HG03135 (cell line): ENCODE measurements around the gene NCKAP1.
"Not testable (repeated sequence)": the region's sequence is repeated elsewhere in the genome, so short reads cannot be mapped to it uniquely, and the experiment has no call there.

Experiments used
- ATAC-seq: cut with Tn5 transposase; IDR thresholded peaks from one replicate; pipeline ENCODE4 v1.9.1; 2021; ENCODE audit warnings: mild to moderate bottlenecking, moderate library complexity; ENCODE audit not compliant: unreplicated experiment

NCKAP1 gene

DNA sequence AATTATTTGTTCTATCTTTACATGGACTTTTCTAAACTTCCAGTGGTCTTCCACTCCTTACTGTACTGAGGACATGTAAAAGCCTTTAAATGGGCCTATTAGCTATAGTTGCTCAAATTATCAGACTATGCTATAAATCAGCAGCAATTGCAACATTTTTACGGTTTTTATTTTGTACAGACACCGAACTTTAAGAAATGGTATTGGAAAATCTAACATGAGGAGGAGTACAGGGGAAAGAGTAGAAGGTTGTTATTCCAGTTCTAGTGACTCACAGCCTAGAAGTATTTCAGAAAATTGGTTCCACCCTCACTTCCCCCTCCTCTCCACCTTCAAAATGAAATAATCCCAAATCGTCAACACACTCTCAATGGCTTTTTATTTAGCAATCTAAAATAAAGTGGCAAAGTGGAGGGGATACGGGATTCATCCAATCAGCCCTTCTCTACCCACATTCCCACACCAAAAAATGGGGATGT lies 1.1 kb downstream of the NCKAP1 start:
- no peak for ATAC-seq

DNA sequence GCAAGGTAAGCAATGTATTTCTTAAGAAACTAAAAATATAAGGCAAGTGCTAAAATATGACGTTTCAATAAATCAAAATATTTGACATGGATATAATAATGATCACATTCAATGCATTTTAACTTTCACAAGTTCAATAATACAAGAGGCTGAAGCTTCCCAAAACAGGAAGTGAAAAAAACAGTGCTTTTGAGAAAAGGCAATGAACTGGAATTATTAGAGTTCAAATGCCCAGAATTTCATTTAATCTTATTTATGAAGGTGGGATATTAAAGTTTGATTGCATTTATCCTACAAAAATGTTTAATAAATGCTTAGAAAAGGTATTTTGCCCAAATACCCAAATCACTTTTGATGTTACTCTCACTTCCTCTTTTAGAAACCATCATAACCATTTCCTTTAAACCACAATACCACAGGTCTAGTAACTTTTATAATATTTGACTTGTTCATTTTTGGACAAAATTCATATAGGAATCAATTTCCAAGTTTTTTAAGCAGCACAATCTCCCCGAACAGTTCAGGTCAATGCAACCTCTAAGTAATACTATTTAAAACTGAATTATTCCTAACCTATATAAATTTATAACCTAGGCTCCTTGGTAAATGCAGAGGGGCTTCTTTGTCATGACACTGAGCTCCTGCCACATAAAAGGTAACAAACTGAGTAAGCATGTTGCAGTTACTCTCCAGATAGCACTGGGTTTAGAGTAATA lies 2.1 kb downstream of the NCKAP1 start:
- ATAC-seq, result peak; percentile 45

DNA sequence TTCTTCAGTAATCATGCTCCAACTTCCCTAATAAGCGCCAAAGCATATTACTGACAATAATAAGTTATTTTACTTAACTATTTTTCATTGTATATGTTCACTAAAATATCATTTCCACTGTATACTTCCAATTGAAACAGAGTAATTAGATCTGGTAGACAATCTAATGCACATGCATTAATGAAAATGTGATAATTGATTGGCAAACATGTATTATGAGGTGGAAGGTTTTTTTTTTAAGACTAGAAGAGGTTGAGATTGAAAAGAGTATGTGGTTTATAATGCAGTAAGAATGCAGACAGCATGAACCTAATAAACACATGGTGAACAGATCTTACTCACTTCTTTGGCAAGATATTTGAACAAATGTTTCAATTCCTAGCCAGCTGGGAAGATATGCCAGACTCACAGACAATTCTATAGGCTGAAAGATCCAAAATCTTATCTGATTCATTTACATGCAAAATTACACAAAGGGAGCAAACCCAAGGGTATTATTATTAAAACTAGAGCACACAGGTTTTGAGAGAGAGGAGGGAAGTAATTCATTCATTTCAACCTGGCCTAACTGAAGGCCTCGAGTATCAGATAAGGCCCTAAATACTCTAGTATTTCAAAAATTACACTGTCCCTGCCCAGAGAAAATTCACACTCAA lies 2.8 kb downstream of the NCKAP1 start:
- ATAC-seq, result no peak

DNA sequence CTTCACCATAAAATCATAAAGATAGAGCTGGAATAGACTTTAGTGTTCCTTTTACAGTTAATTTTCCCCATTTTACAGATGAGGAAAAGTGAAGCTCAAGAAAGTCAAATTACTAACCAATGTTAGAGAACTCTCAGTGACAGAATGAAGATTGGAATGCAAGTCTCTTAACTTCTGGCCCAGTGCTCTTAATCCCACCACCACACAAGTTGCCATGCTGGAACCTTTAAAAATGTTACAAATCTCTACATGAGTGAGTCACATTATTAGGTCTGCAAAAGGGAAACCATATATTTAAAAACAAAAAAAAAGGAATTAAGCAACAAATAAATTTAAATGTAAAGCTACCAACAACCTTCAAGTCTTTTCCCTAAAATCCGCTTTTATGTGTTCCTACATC lies 3.5 kb downstream of the NCKAP1 start:
- no peak for ATAC-seq

DNA sequence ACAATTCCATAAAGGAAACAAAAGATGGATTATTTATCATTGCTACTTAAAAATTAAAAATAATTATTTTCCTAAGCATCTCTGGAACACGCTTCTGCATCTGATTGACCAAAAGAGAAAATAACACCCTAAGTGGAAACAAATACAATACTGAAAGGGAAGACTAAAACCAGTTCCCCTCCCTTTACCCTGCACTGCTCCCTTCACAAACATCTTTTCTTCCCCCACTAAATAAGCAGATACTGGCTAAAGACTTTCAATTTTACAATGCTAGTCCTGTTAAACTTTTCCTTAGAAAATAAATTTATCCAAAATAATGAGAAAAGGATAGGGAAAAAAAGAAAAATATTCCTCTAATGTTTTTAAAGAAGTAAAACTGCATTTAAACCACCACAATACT lies 4.3 kb downstream of the NCKAP1 start:
- ATAC-seq, result no peak

DNA sequence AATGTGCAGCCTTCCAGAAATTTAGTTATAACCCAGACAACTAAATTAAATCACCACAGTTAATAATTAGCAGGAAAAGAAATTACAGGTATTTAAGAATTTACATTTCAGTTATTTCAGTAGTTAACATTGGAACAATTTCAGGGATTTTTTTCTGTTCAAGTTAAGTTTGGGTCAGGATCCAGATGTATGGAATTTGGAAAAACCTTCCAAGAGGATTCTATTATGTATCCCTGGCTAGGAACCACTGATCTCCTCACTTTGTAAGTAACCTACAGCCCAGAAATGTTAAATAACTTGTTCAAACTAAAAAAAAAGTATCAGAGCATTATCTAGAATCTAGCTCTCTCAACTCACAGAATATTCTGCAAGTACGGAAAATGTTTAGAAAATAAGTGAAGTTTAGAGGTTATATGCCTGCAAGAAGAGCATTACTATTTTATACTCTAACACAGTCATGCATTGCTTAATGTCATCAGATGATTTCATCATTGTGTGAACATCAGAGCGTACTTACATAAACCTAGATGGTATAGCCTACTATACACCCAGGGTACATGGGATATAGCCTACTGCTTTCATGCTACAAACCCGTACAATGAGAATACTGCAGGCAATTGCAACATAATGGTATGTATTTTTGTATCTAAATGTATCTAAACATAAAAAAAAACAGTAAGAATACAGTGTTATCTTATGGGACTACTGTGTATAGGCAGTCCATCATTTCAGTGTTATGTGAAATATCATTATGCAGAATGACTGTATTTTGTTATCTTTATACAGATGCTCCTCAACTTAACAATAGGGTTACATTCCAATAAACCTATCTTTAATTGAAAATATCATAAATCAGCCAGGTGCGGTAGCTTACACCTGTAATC lies 6.1 kb downstream of the NCKAP1 start:
- no peak for ATAC-seq

DNA sequence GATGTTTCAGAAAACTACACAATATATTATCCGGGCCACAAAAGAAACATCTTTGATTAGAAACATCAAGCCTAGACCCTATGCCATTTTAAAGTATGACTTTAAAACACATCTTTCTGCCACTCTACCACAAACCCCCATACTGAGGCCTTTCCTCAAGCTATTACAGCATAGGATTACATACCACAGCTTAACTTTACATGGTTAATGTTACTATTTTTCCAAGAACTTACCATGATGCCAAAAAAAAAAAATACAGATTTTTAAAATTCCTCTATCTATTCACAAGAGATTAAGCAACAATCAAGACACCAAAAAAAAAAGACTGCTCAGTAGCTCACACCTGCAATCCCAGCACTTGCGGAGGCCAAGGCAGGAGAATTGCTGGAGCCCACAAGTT lies 9.0 kb downstream of the NCKAP1 start:
- no peak for ATAC-seq

DNA sequence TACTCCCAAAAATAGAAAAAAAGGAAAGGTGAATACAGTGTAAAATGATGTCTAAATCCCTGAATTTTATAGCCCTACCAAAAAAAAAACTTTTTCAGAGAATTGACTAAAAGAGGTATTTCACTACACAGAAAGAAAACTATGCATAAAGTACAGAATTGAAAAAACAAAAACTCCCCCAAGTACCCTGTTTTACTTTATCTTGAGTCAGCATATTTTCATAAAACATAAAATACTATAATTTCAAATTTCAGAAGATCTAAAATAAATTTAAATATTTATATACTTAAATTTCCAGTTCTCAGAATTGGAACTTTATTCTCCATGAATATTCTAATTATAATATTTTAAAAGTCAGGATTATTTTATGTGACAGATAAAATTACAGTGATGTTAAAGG lies 10.1 kb downstream of the NCKAP1 start:
- ATAC-seq, result no peak

DNA sequence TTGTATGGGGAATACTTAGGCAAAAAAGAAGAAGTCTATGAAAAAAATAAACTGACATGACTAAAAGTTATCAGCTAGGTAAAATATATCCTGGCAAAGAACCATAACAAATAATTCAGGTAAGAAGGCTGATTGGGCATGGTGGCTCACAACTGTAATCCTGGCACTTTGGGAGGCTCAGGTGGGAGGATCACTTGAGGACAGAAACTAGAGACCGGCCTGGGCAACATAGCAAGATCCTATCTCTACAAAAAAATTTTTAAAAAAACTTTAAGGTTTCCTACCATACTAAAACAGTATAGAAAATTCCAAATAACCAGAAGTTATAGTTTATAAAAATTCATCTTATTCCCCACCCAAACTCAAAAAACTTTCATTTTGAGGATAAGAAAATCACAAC lies 10.8 kb downstream of the NCKAP1 start:
- no peak for ATAC-seq

DNA sequence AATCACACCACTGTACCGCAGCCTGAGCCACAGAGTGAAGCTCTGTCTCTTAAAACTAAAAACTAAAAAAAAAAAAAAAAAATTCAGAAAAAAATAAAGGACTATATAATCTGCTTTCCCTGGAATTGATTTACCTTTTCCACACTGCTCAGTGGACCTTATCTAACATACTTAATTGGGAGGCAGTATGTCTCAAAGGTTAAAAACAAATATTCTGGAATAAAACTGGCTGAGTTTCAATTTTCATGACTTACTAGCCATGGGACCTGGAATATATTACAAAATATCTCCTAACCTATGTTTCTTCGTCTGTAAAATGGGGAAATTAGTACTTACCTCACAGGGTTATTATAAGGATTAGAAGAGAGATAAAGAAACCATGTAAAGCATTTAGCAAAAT lies 11.8 kb downstream of the NCKAP1 start:
- ATAC-seq, result no peak

DNA sequence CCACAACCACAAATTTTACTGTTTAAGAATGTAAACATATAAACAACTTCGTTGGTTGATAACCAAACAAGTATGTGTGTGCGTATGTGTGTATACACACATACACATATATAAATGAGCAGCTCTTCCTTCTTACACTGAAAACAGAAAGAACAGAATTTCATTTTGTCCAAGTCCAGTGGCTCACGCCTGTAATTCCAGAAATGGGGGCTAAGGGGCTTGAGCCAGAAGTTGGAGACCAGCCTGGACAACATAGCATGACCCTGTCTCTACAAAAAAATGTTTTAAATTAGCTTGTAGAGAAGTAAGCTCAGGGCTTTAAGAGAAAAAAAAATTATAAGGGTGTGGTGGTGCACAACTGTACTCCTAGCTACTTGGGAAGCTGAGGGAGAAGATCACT lies 12.3 kb downstream of the NCKAP1 start:
- no peak for ATAC-seq

DNA sequence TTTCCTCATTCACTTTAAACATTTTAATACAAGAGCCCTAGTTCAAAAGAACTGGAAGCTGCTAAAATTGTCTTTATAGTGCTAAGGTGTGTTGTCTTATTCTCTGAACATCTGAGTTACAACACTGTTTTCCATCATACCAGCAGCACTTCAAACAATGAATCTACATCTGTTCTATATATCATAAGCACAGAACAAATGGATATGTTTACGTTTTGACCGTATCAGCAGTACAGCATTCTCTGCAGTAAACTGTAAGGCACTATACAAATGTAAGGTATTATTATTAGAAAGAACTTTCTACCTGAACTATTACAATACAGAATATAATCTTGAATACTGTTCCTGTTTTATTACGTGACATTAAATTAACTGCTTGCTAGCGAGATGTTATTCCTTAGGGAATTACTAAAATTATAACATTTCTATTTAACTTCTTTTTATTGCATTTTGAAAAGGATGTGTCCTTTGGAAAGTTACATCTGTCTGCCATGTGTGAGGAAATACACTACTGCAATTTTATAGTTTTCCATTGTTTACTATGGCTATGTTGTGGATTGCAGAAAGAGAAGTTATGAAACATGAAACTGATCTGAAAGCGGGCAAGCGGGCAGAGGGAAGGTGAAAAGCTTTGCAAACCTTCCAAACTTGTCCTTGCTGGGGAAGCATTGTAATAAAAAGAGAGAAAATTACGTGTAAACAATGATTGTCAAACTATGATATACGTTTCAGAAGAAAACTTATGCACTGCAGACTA lies 13.7 kb downstream of the NCKAP1 start:
- ATAC-seq, result no peak

DNA sequence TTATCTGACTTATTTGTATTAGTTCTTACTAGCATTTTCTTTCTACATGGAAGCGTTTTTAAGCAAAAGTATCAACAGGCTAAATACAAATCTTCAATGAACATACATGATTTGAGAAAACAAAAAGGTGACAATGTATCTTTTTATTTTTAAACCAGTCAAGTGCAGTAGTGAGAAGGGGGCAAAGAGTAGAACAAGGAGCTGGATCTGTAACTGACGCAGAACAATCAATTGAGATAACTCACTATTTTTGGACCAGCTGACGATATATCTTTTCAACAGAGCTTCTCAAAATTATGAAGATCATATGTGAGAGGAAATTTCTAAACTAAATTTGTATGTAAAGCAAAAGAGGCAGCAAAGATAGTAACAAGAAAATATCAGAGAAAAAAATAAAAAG lies 15.5 kb downstream of the NCKAP1 start:
- ATAC-seq, result no peak

DNA sequence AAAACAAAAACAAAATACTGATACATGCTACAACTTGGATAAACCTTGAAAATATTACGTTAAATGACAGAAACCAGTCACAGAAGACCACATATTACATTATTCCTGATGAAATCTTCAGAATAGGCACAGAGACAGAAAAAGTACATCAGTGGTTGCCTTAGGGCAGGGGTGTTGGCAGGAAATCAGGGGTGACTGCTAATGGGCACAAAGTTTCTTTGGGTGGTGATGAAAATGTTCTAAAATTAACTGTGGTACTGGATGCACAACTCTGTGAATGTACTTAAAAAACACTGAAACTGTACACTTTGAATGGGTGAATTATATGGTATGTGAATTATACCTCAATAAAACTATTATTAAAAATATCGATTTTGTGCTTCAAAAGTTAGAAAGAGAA lies 16.6 kb downstream of the NCKAP1 start:
- no peak for ATAC-seq

DNA sequence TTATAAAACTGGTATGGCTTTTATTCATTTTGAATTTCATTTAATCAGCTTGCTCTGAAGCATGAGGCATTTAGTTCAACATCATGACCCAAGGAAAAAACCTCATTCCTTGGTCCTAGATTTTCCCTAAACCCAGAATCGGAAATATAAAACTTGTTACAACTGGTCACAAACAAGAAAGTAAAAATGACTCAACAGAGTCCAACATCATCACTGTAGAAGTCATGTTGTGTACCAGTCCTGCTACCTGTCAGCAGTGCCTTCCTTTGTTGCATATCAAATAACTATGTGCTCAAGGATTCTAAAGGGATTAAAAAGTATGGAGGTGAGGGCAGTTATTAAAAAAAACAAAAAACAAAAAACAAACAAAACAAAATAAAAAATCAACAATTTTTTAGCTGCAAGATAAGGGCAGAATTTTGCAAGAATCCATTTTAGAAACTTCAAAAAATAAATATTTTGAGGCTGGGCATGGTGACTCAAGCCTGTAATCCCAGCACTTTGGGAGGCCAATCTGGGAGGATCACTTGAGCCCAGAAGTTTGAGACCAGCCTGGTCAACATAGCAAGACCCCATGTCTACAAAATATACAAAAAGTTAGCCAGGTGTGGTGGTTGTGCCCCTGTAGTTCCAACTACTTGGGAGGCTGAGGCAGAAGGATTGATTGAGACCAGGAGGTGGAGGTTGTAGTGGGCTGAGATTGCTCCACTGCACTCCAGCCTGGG lies 18.4 kb downstream of the NCKAP1 start:
- no peak for ATAC-seq

DNA sequence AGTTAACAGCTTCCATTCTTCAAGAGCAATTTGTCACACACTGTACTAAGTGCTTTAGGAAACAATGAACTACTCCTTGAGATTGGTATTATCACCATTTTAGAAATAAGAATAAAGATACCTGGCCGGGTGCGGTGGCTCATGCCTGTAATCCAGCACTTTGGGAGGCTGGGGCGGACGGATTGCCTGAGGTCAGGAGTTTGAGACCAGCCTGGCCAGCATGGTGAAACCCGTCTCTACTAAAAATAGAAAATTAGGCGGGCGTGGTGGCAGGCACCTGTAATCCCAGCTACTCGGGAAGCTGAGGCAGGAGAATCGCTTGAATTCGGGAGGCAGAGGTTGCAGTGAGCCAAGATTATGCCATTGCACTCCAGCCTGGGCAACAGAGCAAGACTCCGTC lies 20.4 kb downstream of the NCKAP1 start:
- not testable (repeated sequence) for ATAC-seq

DNA sequence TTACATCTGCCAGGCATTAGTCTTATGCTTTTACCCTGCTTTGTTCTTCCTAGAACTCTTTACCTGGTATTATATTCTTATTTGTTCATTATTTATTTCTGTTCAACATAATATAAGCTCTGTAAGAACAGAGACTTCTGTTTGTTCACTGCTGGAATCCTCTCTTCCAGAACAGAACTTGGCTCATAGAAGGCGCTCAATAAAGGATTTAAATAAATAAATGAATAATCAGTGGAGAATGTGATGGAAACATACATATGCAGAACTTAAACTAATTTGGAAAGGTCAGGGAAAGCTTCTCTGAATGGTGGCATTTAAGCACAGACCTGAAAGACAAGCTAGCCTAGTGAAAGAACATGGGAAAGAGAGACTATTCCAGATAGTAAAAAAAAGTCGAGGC lies 24.3 kb downstream of the NCKAP1 start:
- ATAC-seq, result no peak

DNA sequence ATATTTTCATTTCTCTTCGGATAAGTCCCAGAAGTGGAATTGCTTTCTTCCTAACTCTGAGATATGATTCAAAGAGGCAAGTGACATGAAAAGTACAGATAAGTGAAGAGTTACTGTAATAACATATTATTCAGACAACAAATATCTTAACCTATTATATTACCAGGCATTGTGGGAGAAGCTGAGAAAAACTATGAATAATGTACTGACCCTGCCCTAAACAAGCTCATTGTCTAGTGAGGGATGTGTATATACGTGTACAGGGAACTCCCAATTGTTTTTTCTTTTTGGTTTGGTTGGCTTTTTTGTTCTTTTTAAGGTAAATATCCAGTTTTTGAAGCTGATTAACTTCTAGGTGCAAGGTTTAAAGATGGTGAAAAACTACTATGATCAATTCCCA lies 26.5 kb downstream of the NCKAP1 start:
- ATAC-seq, result no peak

DNA sequence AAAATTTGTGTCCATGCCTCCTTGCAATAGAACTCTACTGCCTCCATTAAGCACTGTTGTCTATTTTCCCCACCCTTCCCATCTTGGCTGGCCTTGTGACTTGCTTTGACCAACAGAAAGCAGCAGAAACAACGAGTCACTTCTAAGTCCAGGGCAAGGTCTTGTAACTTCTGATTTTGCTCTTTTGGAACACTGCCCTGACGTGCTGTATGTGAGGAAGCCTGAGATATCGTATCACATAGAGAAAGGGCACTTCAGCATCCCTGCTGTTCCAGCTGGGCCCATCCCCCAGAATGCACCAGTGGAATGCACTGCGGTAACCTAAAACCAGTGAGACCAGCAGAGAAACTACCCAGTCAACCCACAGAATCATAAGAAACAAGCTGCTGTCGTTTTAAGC lies 28.1 kb downstream of the NCKAP1 start:
- ATAC-seq, result no peak

DNA sequence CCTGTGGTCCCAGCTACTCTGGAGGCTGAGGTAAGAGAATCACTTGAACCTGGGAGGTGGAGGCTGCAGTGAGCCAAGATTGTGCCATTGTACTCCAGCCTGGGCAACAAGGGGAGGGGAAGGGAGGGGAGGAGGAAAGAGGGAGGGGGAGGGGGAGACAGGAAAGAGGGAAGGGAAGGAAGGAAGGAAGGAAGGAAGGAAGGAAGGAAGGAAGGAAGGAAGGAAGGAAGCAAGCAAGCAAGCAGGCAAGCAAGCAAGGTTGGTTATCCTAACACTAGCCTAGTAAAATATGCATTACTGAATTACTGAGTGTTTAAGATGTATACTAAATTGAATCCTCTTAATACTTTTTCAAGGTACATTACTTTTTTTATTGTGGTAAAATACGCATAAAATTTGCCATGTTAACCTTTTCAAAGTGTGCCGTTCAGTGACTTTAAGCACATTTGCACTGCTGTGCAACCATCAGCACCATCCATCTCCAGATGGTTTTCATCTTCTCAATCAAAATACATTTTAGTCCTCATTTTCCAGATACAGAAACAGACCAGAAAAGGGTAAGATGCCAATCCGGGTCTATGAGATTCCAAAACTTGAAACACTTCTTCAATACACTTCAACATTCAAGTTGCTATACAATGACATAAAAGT lies 28.9 kb downstream of the NCKAP1 start:
- no peak for ATAC-seq
